ENCODE data around the gene MTMR3.

- TF ChIP-seq, protein P1, sequence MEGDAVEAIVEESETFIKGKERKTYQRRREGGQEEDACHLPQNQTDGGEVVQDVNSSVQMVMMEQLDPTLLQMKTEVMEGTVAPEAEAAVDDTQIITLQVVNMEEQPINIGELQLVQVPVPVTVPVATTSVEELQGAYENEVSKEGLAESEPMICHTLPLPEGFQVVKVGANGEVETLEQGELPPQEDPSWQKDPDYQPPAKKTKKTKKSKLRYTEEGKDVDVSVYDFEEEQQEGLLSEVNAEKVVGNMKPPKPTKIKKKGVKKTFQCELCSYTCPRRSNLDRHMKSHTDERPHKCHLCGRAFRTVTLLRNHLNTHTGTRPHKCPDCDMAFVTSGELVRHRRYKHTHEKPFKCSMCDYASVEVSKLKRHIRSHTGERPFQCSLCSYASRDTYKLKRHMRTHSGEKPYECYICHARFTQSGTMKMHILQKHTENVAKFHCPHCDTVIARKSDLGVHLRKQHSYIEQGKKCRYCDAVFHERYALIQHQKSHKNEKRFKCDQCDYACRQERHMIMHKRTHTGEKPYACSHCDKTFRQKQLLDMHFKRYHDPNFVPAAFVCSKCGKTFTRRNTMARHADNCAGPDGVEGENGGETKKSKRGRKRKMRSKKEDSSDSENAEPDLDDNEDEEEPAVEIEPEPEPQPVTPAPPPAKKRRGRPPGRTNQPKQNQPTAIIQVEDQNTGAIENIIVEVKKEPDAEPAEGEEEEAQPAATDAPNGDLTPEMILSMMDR (IDR thresholded peaks at IDR 0.05), result no peak
- TF ChIP-seq POLR2A (IDR thresholded peaks at IDR 0.05) (no peak), EP300 (IDR thresholded peaks at IDR 0.05) (no peak)
Measured at GRCh38 chr22:29972121-29972520, 89.1 kb downstream of the MTMR3 start.
